Stimulated activated CD4-positive, alpha-beta T cell treated with anti-CD3 and anti-CD28 coated beads, Interleukin-12 subunit alpha, Interleukin-12 subunit beta, amount 100 ng/mL, for 24 hours (primary cell): ENCODE results near the gene B3GAT1.

Source experiments
- DNase-seq, 2 experiments: peaks; one replicate each; pipeline ENCODE4 v3.0.0-alpha.2; 2020; ENCODE audit warnings: low read depth in 2 of 2

The B3GAT1 gene

GRCh38 chr11:134441706-134442105 lies 29.7 kb upstream of the B3GAT1 start:
- DNase-seq: no peak

DNA sequence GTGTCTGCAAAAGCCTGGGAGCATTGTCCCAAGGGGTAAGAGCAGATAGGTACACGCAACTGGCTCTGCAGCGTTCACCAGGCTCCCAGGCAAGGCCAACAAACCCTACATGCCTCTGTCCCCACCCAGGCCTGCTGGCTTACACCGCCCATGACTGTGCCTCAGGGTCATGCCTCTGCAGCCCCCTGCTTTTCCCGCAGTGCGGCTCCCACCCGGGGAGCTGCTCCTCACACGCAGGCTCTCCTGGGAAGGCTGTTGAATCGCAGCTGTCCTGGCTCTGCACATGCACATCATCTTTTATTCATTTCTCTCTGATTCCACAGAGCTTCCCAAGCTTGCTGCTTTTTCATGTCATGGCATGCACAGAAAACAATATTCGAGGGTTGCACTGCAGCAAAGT lies 29.2 kb upstream of the B3GAT1 start:
- DNase-seq: no peak

DNA sequence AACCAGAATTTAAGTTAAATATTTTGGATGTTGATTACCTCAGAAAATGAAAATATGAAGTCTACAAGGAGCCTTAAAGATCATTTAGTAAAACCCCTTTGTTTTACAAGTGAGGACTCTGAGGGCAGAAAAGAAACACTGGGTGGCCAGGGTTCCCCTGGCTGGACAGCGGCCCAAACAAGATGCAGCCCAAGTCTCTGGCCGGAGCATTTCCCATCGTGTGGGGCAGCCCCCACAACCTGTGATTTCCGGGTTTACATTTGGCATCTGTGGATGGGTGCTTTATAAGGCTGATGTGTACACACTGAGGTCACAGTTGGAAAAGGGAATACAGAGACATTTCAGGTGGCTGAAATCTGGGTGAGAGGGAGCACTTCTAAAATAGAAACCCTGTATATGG lies 28.8 kb upstream of the B3GAT1 start:
- DNase-seq: no peak

DNA sequence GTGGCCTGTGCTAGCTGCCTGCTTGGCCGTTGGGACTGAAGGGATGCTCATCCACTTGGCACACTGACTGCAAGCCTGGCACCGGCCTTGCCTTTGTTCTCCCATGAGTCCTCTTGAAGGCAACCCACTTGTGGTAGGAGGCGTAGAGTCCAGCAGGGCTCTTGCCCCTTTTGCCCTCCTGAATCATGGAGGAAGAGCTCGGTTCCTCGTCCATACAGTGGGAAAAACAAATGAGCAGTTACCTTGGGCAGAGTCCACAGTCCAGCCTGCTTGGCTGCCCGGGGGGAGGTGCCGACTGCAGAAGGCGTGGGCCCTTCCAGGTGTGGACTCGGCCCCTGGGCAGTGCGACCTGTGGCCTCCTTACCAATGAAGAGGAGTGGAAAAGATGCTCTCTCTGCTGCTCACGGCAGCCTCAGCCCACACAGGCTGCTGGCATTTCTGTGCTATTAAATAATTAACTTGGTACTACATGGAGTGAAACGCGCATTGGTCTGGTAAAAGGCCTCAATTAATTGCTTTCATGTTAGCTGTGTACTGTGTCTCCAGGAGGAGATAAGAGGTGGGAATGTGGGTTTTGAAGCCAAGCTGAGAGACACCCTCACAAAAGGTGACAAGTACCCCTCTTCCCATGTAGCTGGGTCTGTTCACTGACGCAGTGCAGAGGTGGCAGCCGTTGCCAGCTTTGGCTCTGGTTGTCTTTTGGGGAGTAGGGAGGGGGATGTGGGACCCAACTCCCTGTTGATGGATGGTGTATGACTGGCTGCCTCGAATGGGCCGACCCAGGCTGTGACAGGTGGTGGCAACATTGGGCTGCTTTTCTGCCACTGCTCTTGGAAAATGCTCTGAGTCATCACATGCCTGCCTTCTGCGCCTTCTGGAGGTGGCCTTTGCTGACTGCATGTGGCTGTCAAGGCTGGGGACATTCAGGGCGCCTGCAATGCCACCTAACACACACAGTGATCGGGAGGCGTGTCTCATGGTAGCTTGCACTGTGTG lies 26.8 kb upstream of the B3GAT1 start:
- no peak for DNase-seq

DNA sequence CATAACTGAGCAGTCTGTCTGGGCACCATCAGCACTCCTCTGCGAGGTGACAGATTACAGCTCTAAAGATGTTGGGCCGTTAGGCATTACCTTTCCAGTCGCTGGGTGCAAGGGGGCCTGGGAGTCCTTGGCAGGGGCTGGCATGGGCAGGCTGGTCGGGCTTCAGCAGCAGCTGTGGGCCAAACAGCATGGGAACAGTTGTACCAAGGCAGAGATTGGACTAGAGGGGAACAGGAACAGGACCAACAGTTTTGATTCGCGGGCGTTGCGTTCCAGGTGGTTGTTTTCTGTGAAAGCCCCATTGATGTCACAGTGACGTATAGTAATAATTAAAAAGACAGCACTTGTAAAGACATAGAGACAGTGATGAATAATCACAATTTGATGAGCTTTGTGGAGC lies 25.8 kb upstream of the B3GAT1 start:
- no peak for DNase-seq

DNA sequence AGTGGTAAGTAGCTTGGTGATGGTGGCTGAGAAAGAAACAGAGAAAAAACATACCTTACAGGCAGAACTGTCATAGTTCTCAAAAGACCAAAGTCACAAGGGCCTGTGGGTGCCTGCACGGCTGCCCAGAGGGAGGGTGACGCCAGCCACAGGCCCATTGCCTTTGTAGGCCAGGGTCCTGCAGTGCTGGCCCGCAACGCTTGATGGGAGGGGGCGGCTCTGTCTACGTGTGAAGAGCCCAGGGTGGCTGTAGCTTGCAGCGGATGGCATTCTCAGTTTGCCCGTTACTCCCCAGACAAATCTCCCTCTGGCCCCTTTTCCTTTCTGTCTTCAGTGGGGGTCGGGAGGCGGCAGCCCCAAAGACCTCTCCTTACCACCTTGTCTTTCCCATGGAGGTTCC lies 24.7 kb upstream of the B3GAT1 start:
- DNase-seq: no peak

DNA sequence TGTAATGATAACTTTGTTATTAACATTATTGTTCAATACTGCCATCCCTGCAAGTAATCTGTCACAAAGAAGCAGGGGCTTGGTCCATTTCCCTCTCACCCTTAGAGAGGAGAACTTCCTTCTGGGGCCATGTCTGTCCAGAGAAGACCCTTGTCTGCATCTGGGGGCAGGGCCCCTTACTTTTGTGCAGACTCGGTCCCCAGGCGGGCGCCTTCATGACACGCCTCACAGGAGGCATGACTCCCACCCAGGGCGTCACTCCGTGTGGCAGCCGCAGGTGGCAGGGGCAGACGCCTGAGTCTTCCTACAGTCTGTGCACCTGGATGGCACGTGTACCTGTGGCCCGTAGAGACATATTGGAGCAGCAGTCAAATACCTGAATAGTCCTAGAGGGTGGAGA lies 21.8 kb upstream of the B3GAT1 start:
- DNase-seq: no peak

DNA sequence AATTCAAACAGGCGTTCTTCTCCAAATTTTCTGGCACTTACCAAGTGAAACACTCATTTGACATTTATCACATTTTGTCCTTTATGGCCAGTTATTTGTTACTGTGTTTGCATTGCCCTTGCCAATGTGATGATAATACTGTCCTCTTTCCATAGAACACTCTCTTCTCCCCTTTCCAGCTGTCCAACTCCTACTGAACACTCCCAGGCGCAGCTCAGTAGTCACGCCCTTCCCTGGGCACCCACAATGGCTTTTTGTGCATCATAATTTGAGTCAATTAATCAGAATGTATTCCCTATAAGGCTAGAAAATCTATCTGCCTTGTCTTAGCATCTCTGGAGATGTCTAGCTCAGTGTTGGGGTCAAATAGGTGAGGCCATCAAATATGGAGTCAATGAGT lies 21.2 kb upstream of the B3GAT1 start:
- no peak for DNase-seq

- no peak for DNase-seq
Measured at GRCh38 chr11:134432776-134433175, 20.7 kb upstream of the B3GAT1 start.

GRCh38 chr11:134429106-134429505 lies 17.1 kb upstream of the B3GAT1 start:
- DNase-seq: no peak

DNA sequence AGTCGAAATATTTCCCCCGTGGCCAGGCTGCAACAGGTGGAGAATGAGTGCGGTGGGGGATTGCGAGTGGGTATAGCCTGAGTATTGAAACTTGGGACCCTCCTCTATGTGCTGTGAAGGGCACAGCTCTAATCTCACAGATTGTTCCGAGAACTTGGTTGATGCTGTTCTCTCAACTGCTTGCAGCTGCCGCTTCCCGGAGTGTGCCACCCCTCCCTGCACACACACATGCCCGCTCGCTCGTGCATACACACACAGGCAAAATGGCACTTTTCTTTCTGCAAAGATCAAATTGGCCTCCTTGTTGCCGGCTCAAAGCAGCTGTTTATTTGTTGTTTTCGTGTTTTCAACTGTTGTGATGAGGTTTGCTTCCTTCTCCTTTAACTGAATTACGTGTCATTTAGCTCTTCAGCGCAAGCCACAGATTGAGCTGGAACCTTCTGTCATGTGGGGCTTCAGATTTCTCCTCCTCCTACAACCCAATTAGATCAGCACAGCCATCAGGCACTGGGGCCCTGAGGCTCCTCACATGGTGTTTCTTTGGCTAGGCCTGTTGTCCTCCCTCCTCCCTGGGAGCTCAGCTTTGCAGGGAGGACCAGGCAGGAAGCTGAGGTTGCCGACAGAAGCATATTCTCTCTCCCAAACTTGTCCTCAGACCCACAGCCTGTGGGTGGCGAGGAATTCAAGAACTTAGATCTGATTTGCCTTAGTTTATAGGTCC lies 13.9 kb upstream of the B3GAT1 start:
- DNase-seq: no peak

- no peak for DNase-seq
Measured at GRCh38 chr11:134425413-134425812, 13.4 kb upstream of the B3GAT1 start.

DNA sequence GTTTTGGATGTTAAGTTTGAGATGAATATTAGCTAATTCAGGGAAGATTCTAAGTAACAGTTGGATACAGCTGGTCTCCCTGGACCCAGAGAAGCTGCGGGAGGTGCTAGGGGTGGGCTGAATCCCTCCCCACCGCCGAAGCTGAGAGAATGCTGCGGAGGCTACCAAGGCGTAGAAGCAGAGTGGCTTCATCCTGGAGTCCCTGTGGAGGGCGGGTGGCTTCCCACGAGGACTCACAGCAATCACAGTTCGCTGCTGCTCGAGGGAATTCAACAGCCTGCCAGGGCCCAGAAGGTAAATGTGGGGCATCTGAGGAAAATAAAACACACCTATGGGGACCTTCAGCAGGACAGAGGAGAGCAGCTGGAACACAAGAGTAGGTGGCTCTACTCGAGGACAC lies 11.1 kb upstream of the B3GAT1 start:
- DNase-seq: no peak

GRCh38 chr11:134417871-134418840 lies 6.1 kb upstream of the B3GAT1 start:
- no peak for DNase-seq

DNA sequence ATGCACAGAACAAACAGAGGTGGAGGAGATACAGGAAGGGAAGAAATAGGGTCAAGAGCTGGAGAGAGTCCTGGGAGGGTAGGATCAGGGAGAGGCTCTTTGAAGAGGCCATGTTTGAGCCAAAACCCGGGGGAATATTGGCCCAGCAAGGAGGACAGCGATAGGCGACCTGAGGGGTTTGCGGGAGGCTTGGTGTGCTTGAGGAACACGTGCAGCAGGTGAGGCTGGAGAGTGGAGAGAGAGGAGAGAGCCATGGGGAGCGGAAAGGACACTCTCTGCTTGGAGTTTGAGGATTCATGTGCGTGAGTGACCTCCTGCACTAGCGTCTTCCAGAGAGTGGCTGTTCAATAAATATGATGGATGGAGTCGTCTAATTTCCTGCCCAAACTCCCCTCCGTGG lies 4.7 kb upstream of the B3GAT1 start:
- DNase-seq: no peak

DNA sequence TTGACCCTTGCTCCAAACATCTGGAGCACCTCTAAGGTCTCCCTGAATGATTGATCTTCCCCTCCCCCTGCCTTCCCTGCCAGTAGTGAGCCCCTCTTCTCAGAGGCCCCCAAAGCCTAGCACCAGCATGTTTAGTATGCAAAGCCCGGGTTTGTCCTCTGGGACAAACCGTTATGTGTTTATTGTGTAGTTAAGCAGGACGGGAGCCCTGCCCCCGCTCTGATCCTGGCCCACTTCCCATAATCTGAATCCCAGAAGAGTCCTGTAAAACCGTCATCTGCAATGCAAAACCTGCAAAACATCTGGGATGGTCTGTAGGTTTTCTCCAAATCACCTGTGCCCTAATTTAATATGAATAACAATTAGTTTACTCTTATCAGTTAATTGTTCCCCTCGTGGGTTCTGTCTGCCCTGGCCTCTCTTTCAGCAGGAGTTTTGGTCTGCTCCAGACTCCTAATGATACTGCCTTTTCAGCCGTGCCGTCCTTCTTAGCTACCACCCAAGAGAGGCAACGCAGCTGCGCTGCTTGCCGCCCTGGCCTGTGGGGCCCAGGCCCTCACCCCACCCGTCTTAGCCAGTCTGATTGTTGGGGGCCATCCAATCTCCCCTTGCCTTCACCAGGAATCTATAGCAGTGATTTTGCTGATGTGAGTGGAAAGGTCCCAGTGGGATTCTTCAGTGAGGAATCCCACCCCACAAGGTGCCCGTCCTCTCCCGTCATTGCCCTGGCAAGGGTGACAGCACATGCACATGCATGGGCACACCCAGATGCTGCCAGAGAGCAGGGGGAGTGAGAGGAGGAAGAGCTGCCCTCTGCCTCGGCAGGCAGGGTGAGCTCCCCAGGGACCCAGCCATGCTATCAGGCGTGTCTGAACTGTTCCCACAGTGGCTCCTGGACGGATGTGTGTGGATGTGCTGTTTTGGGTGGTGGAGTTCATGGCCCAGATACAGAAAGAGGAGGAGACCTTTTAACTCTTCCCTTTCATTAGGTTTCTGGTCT lies 3.0 kb upstream of the B3GAT1 start:
- DNase-seq: no peak

DNA sequence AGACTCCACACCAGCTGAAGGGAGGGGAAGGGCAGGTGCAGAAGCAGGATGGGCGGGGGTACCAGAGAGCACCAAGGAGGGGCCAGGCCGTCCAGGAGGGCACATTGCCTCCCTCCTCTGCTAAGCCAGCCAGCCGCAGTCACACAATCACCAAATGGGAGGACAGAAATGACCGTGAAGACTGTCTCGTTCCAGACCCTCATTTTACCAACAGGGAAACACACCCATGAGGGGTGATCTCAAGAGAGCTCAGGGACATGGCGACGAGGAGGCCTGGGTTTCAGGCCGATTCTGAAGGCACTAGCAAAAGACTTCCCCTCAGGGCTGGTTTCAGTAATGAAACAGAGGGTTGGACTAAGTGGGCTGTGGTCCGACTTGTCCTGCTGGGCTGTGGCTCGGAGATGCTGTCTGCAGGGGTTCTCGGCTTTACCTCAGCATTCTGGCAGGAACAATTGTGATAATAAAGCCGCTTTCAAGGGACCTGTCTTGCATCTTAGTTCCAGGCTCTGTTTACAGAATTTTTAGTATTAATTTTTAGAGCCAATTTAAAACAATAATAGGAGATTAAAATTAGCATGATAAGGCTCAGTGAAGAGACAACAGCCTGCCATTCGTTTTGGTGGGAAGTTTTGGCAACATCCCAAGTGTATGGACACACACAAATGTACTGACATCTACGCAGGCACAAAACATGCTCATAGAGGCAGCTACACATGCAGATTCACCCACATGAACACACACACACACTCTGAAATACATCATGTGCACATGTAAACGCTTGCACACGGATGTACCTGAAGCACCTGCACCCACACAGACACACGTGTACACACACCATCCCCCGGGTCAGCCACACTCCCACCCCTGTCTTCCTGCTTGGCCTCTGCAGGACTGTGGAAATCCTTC lies 2.0 kb upstream of the B3GAT1 start:
- DNase-seq: no peak

GRCh38 chr11:134413043-134413825 lies 1.2 kb upstream of the B3GAT1 start:
- no peak for DNase-seq

GRCh38 chr11:134410766-134411165 lies 1.3 kb downstream of the B3GAT1 start:
- no peak for DNase-seq
